Neural cell (in vitro differentiated cells): ENCODE results near the gene ZNF814.

ENCODE experiments used
- EP300 ChIP-seq: fragments of 450-650 bp; conservative IDR thresholded peaks from 2 replicates; pipeline ENCODE4 v1.6.1; 2014; ENCODE audit warnings: antibody characterized with exemption, mild to moderate bottlenecking, moderate library complexity; ENCODE audit not compliant: poor library complexity, severe bottlenecking
- TF ChIP-seq, protein P1 (sequence below): fragments of 450-650 bp; IDR thresholded peaks from 2 replicates; pipeline ENCODE4 v1.5.1; 2014; ENCODE audit warnings: antibody characterized with exemption, mild to moderate bottlenecking, moderate library complexity; ENCODE audit not compliant: poor library complexity, severe bottlenecking

DNA sequence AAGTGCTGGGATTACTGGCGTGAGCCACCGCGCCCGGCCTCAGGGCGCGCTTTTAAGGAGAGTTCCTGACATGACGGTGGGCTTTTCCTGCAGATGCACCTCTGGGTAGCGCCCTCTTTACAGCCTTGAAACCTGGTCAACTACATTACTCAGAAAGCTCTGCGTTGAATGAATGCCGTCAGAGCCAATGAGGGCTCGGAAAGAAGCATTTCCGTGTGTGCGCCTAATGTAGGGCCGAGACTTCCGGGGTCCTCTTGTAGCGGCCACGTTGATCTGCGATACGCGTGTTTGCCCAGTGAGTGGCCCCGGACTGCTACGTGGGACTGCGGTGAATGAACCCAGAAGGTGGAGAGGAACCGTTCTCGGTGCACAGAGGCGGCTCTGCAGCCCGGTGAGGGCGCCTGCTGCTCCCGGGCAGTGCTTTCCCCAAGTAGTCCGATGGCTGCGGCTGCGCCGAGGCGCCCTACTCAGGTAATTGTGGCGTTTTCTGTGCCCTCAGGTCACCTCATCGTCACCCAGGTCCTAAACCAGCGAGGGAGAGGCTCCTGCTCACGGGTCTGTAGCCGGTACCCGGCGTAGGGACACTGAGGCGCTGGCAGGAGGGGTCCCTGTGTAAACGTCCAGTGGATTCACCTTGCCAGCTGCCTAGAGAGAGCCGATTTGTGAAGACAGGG lies 69.2 kb downstream of the ZNF814 start:
- TF ChIP-seq, protein P1, sequence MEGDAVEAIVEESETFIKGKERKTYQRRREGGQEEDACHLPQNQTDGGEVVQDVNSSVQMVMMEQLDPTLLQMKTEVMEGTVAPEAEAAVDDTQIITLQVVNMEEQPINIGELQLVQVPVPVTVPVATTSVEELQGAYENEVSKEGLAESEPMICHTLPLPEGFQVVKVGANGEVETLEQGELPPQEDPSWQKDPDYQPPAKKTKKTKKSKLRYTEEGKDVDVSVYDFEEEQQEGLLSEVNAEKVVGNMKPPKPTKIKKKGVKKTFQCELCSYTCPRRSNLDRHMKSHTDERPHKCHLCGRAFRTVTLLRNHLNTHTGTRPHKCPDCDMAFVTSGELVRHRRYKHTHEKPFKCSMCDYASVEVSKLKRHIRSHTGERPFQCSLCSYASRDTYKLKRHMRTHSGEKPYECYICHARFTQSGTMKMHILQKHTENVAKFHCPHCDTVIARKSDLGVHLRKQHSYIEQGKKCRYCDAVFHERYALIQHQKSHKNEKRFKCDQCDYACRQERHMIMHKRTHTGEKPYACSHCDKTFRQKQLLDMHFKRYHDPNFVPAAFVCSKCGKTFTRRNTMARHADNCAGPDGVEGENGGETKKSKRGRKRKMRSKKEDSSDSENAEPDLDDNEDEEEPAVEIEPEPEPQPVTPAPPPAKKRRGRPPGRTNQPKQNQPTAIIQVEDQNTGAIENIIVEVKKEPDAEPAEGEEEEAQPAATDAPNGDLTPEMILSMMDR, result peak; percentile 60
- TF ChIP-seq EP300, result peak; percentile 25
